Activated CD4-positive, CD25-positive, alpha-beta regulatory T cell (primary cell): ENCODE data around the gene EXOSC1.
"Not testable (repeated sequence)": the region's sequence is repeated elsewhere in the genome, so short reads cannot be mapped to it uniquely, and the experiment has no call there.

Experiments
- DNase-seq, 4 experiments: peaks; one replicate each; lab custom pipeline; 2025; lab: John Stamatoyannopoulos, UW

The EXOSC1 gene

DNA sequence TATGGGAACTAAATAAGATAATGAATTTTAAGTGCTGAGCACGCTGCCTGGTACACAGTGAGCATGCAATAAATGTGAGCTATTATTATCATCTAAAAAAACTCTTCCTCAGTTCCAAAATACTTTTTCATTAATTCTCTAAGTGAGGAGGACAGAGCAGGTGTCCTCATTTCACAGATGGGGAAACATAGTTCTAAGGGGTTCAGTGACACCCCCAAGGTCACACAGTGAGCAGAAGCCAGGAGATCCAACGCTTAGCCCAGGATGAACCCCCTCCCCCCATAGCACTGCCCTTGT is 37.9 kb downstream of the EXOSC1 start:
- no peak for DNase-seq

DNA sequence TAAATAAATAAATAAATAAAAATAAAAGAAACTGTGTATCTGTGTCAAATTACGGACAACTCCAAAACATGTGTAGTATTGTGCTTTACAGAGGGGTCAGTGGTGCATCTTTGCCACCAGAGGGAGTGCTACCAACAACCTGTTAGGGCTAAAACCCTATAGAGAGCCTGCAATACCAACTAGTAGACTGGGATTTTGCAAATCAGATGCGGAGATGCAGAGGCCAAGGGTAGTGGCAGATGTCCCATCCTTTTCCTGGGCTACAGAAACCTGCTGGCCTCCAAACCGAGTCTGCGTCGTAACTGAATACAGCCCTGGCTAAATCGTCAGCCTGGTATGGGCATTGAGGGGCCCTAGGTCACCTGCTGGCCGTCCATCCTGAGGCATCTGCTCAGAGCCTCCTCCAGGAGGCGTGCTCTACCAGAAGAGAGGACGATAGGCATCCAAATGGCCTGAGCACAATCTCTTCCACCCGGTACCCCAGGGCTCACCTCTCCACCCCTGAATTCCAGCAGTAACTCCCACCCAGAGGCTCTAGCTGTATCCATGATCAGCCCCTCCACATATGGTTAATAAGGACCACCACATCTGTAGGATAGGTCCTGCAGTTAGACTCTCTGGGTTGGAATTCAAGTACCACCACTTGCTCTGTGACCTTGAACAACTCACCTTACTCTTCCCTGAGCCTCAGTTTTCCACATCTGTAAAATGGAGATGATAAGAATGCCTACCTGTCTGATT is 38.4 kb downstream of the EXOSC1 start:
- DNase-seq, result peak; percentile 22 to 43 (median 23)

DNA sequence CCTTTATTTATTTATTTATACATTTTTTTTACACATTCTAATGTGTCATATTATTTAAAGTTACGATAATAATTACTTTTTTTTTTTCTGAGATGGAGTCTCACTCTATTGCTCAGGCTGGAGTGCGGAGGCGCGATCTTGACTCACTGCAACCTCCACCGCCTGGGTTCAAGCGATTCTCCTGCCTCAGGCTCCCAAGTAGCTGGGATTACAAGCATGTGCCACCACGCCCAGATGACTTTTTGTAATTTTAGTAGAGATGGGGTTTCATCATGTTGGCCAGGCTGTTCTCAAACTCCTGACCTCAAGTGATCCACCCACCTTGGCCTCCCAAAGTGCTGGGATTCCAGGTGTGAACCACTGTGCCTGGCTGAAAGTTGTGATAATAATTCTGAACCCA is 39.3 kb downstream of the EXOSC1 start:
- not testable (repeated sequence) for DNase-seq

DNA sequence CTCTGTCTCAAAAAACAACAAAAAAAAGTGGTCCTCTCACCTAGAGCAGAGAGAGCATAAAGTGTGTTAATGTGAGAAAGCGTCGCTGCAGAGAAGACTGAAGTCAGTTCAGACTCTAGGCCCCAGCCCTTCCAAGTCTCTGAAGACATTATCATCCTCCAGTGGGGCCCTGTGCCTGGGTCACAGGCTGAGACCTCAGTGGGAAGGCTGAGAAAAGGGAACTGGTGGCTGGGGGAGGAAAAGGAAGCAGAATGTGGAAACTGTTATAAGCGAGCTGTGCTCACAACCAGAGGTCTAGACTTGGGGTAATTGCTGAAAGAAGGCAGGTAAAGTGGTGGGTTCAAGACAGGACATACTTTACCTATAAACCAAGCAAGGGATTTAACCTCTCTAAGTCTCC is 39.7 kb downstream of the EXOSC1 start:
- DNase-seq, result no peak

DNA sequence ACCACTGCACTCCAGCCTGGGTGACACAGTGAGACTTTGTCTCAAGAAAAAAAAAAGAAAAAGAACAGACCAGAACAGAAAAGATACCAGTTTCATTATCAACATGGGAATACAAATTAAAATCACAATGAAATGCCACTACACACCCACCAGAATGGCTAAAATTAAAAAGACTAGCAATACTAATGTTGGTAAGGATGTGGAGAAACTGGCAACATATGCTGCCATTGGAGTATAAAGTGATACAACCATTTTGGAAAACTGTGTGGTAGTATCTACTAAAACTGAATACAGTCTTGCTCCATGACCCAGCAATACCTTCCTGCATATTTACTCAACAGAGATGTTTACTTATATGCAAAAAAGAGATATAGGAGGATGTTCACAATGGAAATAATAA is 41.8 kb downstream of the EXOSC1 start:
- DNase-seq, result no peak

DNA sequence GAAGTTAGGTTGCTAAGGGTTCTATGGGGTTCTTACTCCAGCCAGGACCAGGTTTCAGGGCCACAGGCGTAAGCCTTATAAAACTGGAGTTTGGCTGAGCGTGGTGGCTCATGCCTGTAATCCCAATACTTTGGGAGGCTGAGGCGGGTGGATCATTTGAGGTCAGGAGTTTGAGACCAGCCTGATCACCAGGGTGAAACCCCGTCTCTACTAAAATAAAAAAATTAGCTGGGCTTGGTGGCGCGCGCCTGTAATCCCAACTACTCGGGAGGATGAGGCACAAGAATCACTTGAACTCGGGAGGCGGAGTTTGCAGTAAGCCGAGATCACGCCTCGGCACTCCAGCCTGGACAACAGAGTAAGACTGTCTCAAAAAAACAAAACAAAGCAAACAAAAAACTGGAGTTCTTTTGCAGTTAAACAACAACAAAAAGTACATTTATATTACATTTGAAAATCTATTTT is 44.3 kb downstream of the EXOSC1 start:
- DNase-seq, result no peak

DNA sequence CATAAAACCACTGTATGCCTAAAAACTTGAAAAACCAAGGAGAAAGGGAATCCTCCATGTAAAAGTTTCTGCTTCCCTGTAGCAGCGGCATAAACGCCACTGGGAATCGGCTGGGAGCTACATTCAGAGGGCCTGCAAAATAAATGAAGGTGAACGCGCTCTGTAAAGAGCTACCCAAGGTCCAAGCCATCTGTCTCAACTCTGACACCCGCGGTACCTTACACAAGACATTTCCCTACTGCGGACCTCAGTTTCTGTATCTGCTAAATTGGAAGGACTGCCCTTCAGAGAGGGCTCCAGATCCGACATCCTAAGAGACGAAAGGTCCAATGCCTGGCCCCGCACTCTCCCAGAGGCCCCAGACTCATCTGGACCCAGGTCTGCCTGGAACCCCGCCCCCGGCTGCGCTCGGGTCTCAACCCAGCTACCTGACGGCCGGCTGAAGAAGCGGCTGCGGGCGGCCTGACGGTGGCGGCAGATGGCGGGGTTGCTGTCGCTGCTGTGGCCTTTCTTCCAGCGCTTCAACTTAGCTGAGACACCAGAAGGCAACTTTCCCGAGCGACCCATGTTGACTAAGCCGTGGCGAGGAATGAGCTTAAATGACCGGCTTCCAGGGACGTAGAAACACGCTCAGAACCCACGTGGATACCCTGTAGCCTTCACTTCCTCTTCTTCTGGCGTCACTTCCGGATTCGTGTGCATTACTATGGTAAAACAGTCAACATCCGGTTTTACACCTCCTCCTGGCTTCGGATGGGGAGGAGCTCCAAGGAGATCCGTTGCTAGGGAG is 44.9 kb downstream of the EXOSC1 start, which contains the start of gene RRP12:
Gene RRP12 (minus strand): TSS at position 676 of the 790 bp plus-strand sequence. CDS start 109 bp downstream, at position 567.
- DNase-seq, result peak; percentile 53 to 63 (median 54)

DNA sequence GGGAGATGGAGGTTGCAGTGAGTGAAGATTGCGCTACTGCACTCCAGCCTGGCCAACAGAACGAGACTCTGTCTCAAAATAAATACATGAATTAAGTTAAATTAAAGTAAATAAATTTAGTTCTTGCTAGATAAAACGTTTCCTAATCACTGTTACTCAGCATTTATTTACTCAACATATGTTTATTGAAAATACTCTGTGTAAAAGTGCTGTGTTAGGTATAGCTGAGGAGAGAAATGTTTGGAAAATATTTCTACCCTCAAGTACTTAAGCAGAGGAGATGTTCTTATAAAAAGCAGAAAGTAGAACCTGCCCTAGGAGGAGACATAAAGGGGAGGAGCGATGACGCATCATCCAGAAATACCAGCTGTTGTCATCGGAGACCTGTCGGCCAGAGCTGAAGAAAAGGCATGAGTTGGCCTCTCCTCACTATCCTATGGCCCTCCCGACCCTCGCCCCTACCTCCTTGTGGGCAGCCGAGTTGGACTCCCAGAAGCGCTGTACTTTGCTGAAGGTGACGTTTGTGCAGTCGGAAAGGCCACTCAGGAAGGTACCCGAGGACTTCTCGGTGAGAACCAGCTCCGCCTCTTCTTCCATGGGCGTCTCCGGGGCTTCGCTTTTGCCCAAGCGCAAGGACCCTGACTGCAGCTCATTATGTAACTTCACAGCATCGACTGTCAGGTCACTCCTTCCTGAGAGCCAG is 45.8 kb downstream of the EXOSC1 start:
- no peak for DNase-seq

DNA sequence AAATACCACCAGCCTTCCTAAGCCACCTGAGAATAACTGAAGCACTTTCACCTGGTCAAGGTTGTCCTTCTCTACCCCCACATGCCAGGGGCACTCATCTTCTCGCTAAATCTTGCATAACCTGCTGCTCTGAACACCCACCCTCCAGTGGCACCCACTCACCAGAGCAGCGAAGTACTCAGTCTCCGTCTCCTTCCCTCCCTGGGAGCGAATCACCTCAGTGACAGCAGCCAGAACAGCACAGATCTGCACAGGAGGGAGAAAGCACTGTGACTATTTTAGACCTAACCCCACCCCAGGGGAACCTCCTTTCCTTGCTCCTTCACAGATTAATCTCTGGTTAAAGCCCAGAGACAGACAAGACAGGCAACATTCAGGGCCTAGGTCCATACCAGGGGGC is 49.8 kb downstream of the EXOSC1 start:
- no peak for DNase-seq

DNA sequence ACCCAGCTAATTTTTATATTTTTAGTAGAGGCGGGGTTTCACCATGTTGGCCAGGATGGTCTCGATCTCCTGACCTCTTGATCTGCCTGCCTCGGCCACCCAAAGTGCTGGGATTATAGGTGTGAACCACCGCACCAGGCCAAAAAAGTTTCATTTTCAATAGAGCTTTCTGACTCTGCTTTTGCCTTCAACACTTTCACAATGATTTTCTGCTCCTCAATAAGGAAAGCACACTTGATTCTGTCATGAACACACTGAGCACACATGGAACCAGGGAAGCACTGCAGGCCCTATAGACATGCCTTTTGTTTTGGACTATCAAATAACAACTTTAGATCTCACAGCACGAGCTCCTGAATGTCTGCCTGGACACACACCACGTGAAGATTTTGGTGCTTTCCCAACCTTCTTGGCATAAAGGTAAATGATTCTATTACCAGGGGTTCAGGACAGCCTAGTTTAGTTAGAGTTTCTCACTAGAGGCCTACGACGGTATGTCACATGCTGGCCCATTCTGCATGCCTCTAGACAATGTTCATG is 52.7 kb downstream of the EXOSC1 start:
- no peak for DNase-seq

DNA sequence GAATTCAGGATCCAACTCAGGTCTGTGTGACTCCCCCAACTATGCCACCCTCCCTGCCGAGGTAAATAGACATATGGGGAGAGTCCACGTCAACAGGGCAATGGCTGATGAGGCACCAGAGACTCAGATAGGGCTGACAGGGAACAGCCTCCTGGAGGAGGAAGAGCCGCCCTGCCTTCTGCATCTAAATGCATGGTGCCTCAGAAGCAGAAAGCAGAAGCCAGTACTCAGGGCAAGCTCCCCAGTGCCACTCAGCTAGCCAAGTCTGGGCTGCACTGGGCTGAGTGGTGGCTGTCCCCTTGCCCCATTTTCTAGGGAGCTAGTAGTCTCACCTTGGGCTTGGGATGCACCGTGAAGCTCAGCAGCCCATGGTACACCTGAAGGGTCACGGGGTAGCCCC is 55.7 kb downstream of the EXOSC1 start:
- DNase-seq, result no peak

DNA sequence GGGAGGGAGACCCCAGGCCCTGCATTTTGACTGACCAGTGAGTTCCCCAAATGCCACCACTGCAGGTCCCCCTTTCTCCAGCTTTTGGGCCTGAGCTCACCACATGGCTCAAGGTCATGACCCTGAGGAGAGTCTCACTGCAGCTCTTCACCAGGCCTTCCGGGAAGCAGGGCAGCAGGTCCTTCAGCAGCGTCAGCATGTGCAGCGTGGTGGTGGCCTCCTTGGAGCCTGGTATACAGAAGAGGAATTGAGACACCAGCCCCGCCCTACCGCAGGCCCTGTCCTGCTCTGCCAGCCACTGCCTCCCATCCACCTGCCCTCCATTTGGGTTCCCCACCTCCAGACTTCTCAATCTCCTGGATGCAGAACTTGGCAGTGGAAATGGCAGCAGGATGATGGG is 57.7 kb downstream of the EXOSC1 start:
- no peak for DNase-seq
